Suprapubic skin (tissue), 3 donors: ENCODE measurements around the gene CHRNA4.

ENCODE experiments used
- EP300 ChIP-seq: sonication (generic); formaldehyde crosslinking; IDR thresholded peaks from one replicate; pipeline ENCODE4 v1.6.1; 2017; ENCODE audit warnings: antibody characterized with exemption
- POLR2A ChIP-seq, 2 donors: fragments of 450-650 bp; IDR thresholded peaks; one replicate each; pipeline ENCODE4 v1.6.1; 2017; ENCODE audit warnings: antibody characterized with exemption in 2 of 2, mild to moderate bottlenecking in 2 of 2, moderate library complexity in 2 of 2
- TF ChIP-seq, protein P1 (sequence below), 2 donors: fragments of 200-600 bp in 1 of 2; fragments of 450-650 bp in 1 of 2; sonication (generic) in 1 of 2; IDR thresholded peaks; one replicate each; pipeline ENCODE4 v1.5.1; 2016 to 2019; ENCODE audit warnings: antibody characterized with exemption in 2 of 2, mild to moderate bottlenecking in 1 of 2, moderate library complexity in 1 of 2

DNA sequence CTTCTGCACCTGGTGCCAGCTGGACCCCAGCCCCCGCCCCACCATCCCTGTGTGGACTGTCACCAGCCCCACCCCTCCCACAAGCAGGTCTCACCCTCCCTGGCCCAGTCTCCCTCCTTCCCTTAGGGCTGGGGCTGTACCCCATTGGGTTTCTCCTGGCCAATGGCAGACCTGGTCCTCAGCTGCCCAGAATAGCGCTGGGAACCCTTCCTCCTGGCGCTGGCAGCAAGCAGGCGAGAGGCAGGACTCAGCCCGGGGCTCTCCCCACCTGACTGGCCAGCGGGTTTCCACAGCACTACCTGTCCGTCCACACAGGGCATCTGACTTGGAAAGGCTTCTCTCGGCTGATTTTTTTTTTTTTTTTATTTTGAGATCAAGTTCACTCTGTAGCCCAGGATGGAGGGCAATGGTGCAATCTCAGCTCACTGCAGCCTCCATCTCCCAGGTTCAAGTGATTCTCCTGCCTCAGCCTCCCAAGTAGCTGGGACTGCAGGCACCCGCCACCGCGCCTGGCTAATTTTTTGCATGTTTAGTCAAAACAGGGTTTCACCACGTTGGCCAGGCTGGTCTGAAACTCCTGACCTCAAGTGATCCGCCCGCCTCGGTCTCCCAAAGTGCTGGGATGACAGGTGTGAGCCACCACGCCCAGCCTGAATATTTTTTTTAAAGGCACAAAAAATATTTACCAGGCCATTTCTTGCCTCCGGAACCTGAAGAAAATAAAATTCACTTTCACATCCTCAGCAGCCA, 21.6 kb upstream of the CHRNA4 start:
- TF ChIP-seq, protein P1, sequence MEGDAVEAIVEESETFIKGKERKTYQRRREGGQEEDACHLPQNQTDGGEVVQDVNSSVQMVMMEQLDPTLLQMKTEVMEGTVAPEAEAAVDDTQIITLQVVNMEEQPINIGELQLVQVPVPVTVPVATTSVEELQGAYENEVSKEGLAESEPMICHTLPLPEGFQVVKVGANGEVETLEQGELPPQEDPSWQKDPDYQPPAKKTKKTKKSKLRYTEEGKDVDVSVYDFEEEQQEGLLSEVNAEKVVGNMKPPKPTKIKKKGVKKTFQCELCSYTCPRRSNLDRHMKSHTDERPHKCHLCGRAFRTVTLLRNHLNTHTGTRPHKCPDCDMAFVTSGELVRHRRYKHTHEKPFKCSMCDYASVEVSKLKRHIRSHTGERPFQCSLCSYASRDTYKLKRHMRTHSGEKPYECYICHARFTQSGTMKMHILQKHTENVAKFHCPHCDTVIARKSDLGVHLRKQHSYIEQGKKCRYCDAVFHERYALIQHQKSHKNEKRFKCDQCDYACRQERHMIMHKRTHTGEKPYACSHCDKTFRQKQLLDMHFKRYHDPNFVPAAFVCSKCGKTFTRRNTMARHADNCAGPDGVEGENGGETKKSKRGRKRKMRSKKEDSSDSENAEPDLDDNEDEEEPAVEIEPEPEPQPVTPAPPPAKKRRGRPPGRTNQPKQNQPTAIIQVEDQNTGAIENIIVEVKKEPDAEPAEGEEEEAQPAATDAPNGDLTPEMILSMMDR (IDR thresholded peaks at IDR 0.05): no peak
- TF ChIP-seq POLR2A (IDR thresholded peaks at IDR 0.05) (no peak), EP300 (no peak)
